ENCODE results near the gene WFIKKN1. TPM values are rescaled to one million over a fixed set of nuclear protein-coding genes. Genes with fewer than 3 reads are reported as not detected.

WFIKKN1 gene
- total RNA-seq, 2 experiments from 2014 or later: 0.25 TPM; not detected in 1

GRCh38 chr16:679814-680624, 49.2 kb downstream of the WFIKKN1 start, which contains the start of gene STUB1:
Gene STUB1, plus strand, starts transcription at chr16:680410. Its CDS starts 116 bp downstream, at chr16:680526.
- peak; percentile 67 for ATAC-seq
- intact Hi-C loops (cut with micrococcal nuclease): no loop called here
- H3K9me3 Mint-ChIP-seq: no peaks in the 10 kb centered on the region
- H3K4me3 Mint-ChIP-seq: peak within 1 kb of the TSS; percentile 83
- DNase-seq: peak; percentile 88
- H3K27me3 Mint-ChIP-seq: peaks cover 6% of the 10 kb centered on the region
- peaks cover 20% of the 10 kb centered on the region for H3K36me3 Mint-ChIP-seq (ENCODE audit: low read depth)
- peaks cover 40% of the 10 kb centered on the region for H3K4me1 Mint-ChIP-seq (ENCODE audit: low read depth)
- no peak for TF ChIP-seq CTCF (IDR thresholded peaks at IDR 0.05)
- ChIA-PET POLR2A (interaction anchor here (0.6 to 2.7 kb wide), 11 partner anchors 9 to 625 kb away, joined by 3 to 16 read pairs (median 5); partner anchors contain the start of genes METTL26, RHOT2, WDR24 and WDR90), CTCF (interaction anchor here (1.2 to 1.4 kb wide), 3 partner anchors 12 to 106 kb away, joined by 3 to 9 read pairs (median 3); partner anchors contain the start of gene RHOT2)
- H3K27ac Mint-ChIP-seq: peak within 1 kb of the TSS; percentile 90

DNA sequence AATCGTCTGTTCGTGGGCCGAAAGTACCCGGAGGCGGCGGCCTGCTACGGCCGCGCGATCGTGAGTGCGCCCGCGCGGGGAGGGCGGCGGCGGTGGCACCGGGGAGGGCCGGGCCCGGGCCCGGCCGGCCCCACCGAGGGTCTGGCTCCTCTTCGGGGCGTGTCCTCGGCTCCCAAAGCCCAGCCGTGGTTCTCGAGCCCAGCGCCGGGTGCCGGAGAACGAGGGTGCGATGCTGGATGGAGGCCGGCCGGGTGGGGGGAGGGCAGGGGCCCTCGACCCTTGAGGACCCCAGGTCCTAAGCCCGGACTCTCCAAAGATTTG, 49.8 kb downstream of the WFIKKN1 start:
- DNase-seq: no peak
- ATAC-seq: no peak
- Mint-ChIP-seq H3K4me3 (peak overlapping the region; percentile 83), H3K4me1 (ENCODE audit: low read depth) (peaks cover 40% of the 10 kb centered on the region), H3K9me3 (no peaks in the 10 kb centered on the region), H3K27ac (no peak overlapping the region), H3K36me3 (ENCODE audit: low read depth) (peaks cover 20% of the 10 kb centered on the region), H3K27me3 (peaks cover 3% of the 10 kb centered on the region)
- ChIA-PET POLR2A (interaction anchor here (0.6 to 2.7 kb wide), 9 partner anchors 9 to 625 kb away, joined by 3 to 16 read pairs (median 5); partner anchors contain the start of genes METTL26, RHOT2, WDR24 and WDR90), CTCF (interaction anchor here (1.0 to 1.7 kb wide), 4 partner anchors 13 to 105 kb away, joined by 3 to 6 read pairs (median 4); partner anchors contain the start of gene RHOT2)
- TF ChIP-seq CTCF (IDR thresholded peaks at IDR 0.05): no peak
- intact Hi-C loops (cut with micrococcal nuclease): no loop called here

DNA sequence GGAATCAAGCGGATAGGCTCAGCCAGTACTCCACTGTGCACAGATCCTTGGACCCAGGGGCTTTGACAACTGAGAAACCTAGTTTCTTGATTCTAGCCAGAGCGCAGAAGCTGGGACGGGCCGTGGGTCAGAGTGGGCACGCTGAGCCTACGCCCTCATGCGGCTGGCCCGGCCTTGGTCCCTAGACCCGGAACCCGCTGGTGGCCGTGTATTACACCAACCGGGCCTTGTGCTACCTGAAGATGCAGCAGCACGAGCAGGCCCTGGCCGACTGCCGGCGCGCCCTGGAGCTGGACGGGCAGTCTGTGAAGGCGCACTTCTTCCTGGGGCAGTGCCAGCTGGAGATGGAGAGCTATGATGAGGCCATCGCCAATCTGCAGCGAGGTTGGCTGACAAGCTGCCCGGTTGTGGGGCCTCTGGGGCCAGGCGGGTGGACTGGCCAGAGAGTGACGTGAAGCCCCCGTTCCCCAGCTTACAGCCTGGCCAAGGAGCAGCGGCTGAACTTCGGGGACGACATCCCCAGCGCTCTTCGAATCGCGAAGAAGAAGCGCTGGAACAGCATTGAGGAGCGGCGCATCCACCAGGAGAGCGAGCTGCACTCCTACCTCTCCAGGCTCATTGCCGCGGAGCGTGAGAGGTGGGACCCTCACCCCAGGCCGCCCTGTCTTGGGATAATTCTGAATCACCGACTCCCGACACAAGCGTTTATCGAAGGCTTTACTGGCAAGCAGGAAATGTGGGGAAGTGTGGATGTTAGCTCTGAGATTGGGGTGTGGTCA, 50.4 kb downstream of the WFIKKN1 start:
- Mint-ChIP-seq H3K36me3 (ENCODE audit: low read depth) (peaks cover 23% of the 10 kb centered on the region), H3K9me3 (no peaks in the 10 kb centered on the region), H3K4me3 (peak overlapping the region; percentile 83), H3K27ac (peak overlapping the region; percentile 34), H3K27me3 (peaks cover 3% of the 10 kb centered on the region), H3K4me1 (ENCODE audit: low read depth) (peaks cover 45% of the 10 kb centered on the region)
- ATAC-seq (no peak), DNase-seq (no peak)
- CTCF ChIA-PET: interaction anchor here (1.0 to 1.7 kb wide), 5 partner anchors 13 to 105 kb away, joined by 3 to 7 read pairs (median 5); partner anchors contain the start of gene RHOT2
- POLR2A ChIA-PET: interaction anchor here (0.6 to 2.7 kb wide), 13 partner anchors 8 to 624 kb away, joined by 3 to 16 read pairs (median 4); partner anchors contain the start of genes METTL26, RHOT2, WDR24 and WDR90
- TF ChIP-seq CTCF (IDR thresholded peaks at IDR 0.05): no peak
- intact Hi-C loops (cut with micrococcal nuclease): no loop called here

- intact Hi-C loops (cut with micrococcal nuclease): no loop called here
- no peaks in the 10 kb centered on the region for H3K27me3 Mint-ChIP-seq
- DNase-seq (no peak), ATAC-seq (no peak)
- H3K4me1 Mint-ChIP-seq (ENCODE audit: low read depth): peaks cover 47% of the 10 kb centered on the region
- CTCF ChIA-PET: interaction anchor here (1.0 to 1.7 kb wide), 4 partner anchors 14 to 104 kb away, joined by 3 to 7 read pairs (median 6); partner anchors contain the start of gene RHOT2
- H3K27ac Mint-ChIP-seq: peak overlapping the region; percentile 38
- H3K36me3 Mint-ChIP-seq (ENCODE audit: low read depth): peaks cover 26% of the 10 kb centered on the region
- POLR2A ChIA-PET: interaction anchor here (0.6 to 2.7 kb wide), 9 partner anchors 8 to 46 kb away, joined by 3 to 11 read pairs (median 4); partner anchors contain the start of genes METTL26, RHOT2 and WDR90
- no peak for TF ChIP-seq CTCF (IDR thresholded peaks at IDR 0.05)
- H3K4me3 Mint-ChIP-seq: peak overlapping the region; percentile 83
- no peaks in the 10 kb centered on the region for H3K9me3 Mint-ChIP-seq
Observed at GRCh38 chr16:681746-682427, 51.1 kb downstream of the WFIKKN1 start.
